Epidermal melanocyte (primary cell): ENCODE measurements around the gene FURIN.
"Not testable (repeated sequence)": the region's sequence is repeated elsewhere in the genome, so short reads cannot be mapped to it uniquely, and the experiment has no call there.

Experiments used
- DNase-seq: peaks from one replicate; pipeline ENCODE4 v3.0.0; 2011; ENCODE audit warnings: low spot score; ENCODE audit not compliant: insufficient read length

Gene FURIN

GRCh38 chr15:90881978-90882721, 13.8 kb downstream of the FURIN start:
- DNase-seq, result no peak

DNA sequence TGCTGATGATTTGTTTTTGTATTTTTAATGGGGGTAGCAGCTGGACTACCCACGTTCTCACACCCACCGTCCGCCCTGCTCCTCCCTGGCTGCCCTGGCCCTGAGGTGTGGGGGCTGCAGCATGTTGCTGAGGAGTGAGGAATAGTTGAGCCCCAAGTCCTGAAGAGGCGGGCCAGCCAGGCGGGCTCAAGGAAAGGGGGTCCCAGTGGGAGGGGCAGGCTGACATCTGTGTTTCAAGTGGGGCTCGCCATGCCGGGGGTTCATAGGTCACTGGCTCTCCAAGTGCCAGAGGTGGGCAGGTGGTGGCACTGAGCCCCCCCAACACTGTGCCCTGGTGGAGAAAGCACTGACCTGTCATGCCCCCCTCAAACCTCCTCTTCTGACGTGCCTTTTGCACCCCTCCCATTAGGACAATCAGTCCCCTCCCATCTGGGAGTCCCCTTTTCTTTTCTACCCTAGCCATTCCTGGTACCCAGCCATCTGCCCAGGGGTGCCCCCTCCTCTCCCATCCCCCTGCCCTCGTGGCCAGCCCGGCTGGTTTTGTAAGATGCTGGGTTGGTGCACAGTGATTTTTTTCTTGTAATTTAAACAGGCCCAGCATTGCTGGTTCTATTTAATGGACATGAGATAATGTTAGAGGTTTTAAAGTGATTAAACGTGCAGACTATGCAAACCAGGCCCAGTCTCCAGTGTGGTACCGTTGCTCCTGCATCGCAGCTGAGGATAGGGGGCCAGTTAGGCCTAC, 14.6 kb downstream of the FURIN start:
- no peak for DNase-seq

GRCh38 chr15:90883526-90883975, 15.2 kb downstream of the FURIN start:
- DNase-seq, result no peak

- no peak for DNase-seq
Observed at GRCh38 chr15:90883976-90884718, 15.8 kb downstream of the FURIN start, which contains the start of gene FES. TSS of gene FES (plus strand) at chr15:90884504. CDS start at chr15:90885046, 542 bp downstream.

- DNase-seq, result no peak
Observed at GRCh38 chr15:90884719-90885431, 16.5 kb downstream of the FURIN start.

DNA sequence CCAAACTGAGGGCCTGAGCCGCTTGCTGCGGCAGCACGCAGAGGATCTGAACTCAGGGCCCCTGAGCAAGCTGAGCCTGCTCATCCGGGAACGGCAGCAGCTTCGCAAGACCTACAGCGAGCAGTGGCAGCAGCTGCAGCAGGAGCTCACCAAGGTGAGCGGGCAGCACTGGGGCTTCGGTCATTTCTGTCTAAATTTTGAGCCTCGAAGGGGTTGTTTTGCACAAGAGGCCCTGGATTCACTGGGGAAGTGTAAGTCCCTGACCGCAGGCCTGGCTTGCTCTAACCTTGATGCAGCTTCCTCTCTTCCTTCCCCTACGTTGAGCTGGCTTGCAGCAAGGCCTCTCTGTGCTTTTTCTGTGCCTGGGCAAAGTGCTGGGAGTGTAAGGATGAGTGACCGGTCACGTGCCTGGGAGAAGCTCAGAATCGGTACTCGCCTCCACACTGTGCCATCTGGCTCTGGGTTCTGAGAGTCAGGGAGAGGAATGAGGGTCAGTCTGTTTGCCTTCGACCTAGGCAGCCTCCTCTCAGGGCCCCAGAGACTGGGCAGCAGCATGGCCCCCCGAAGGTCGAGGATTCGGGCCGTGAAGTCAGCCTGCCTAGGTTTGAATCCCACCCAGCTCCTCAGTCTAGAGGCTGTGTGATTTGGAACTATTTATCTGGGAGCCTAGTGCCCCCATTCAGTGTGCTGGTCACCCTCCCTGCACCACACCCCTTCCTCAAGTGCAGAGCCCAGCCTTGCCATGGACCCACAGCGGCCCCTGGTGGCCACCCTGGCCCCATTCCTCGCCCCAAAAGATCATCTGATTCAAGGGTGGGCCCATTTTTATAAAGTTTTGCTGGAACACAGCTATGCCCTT, 17.3 kb downstream of the FURIN start:
- no peak for DNase-seq

- DNase-seq, result no peak
Observed at GRCh38 chr15:90886291-90886614, 17.9 kb downstream of the FURIN start.

DNA sequence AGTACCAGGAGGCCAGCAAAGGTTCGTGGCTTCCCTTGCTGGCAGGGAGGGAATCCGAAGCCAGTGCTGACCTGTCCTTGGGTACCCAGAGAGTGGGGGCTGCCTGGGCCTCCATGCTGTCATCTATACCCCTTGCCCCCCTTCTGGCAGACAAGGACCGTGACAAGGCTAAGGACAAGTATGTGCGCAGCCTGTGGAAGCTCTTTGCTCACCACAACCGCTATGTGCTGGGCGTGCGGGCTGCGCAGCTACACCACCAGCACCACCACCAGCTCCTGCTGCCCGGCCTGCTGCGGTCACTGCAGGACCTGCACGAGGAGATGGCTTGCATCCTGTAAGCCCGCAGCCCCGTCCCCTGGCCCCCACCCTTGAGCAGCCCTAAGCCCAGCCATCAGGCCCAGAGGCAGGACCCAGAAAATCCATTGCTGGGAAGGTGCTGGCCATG, 18.7 kb downstream of the FURIN start:
- DNase-seq, result no peak

- DNase-seq, result no peak
Observed at GRCh38 chr15:90889313-90889730, 20.9 kb downstream of the FURIN start.

DNA sequence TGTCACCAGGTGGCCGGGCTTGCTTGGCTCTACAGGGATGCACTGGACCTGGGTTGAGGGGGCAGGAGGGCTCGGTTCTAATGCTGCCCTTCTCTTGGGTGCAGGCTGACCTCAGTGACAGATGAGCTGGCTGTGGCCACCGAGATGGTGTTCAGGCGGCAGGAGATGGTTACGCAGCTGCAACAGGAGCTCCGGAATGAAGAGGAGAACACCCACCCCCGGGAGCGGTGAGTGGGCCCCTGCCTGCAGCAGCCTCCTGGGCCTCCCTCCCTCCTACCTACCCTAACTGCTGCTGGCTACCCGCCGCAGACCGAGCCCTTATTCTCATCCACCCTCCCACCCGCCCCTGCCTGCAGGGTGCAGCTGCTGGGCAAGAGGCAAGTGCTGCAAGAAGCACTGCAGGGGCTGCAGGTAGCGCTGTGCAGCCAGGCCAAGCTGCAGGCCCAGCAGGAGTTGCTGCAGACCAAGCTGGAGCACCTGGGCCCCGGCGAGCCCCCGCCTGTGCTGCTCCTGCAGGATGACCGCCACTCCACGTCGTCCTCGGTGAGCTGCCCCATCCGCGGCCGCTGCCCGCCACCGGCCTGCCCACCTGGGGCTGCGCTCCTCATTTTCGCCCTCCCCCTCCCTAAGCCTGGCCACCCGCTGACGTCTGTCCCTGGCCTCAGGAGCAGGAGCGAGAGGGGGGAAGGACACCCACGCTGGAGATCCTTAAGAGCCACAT, 21.5 kb downstream of the FURIN start:
- DNase-seq, result no peak

DNA sequence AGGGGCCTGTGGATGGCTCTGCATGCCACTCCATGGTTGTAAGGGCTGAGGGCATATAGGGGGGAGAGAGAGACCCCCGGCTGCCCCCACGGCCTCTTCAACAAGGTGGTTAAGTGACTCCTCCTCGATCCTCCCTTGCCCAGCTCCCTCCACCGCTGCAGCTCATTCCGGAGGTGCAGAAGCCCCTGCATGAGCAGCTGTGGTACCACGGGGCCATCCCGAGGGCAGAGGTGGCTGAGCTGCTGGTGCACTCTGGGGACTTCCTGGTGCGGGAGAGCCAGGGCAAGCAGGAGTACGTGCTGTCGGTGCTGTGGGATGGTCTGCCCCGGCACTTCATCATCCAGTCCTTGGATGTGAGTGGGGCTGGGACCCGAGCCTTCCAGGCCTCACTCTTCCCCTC, 22.5 kb downstream of the FURIN start:
- no peak for DNase-seq

- no peak for DNase-seq
Observed at GRCh38 chr15:90891346-90891949, 23.1 kb downstream of the FURIN start.

DNA sequence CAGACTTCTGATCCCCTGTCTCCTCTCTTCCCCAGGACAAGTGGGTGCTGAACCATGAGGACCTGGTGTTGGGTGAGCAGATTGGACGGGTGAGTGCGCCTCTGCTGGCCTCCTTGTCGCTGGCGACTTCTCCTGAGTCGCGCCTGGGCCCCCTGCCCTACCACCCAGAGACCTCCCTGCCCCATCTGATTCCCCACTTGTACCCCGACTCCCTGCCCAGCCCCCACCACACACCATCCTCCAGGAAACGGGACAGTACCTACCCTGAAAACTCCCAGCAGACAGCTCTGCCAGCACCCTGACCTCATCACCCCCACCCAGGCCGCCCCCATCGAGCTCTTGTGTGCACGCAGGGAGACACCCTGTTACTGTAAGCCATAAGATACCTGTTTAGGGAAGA, 23.6 kb downstream of the FURIN start:
- DNase-seq, result no peak

- DNase-seq, result no peak
Observed at GRCh38 chr15:90892498-90893174, 24.2 kb downstream of the FURIN start.

DNA sequence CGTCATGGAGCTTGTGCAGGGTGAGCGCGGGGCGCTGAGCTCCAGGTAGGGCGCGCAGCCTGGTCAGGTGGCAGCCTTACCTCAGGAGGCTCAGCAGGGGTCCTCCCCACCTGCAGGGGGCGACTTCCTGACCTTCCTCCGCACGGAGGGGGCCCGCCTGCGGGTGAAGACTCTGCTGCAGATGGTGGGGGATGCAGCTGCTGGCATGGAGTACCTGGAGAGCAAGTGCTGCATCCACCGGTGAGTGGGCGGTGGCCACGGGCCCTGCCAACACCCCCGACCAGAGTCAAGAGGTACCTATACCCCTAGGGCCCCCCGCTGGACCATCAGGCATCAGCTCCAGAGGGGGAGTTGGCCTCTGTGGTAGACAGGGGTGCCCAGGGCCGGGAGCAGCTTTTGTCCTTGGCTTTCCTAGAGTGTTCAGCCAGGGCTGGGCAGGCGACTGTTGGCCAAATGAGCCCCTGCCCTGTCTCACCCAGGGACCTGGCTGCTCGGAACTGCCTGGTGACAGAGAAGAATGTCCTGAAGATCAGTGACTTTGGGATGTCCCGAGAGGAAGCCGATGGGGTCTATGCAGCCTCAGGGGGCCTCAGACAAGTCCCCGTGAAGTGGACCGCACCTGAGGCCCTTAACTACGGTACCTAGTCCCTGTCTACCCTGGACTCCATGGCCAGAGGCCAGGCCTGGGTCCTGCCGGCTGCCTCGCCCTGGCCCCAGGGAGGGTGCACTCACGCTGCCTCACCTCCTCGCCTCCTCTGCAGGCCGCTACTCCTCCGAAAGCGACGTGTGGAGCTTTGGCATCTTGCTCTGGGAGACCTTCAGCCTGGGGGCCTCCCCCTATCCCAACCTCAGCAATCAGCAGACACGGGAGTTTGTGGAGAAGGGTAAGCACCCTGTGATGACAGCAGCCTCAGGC, 25.0 kb downstream of the FURIN start:
- DNase-seq, result no peak

GRCh38 chr15:90895571-90896117, 27.3 kb downstream of the FURIN start:
- DNase-seq, result no peak

DNA sequence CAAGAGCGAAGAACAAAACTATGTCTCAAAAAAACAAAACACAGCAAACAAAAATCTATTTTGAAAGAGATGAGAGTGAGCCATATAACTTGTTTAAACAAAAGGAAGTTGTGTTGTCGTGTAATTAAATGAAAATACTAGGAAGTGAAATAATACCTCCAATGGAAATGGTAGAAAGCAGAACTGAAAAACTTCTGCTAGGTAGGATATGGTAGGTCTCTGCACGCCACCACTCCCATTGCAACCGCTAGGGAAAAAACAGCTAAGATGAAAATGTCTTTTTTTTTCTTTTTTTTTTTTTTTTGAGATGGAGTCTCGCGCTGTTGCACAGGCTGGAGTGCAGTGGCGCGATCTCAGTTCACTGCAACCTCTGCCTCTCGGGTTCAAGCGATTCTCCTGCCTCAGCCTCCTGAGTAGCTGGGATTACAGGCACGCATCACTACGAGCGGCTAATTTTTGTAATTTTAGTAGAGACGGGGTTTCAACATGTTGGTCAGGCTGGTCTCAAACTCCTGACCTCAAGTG, 28.8 kb downstream of the FURIN start:
- not testable (repeated sequence) for DNase-seq
